ENCODE measurements around the gene ASPG. TPM values are rescaled to one million over a fixed set of nuclear protein-coding genes. Genes with fewer than 3 reads are reported as not detected.

Gene ASPG
- total RNA-seq, 1 experiment from 2014 or later = not detected

- no peak for DNase-seq (ENCODE audit: low spot score)
Measured at GRCh38 chr14:104116288-104116755, 30.8 kb downstream of the ASPG start.

- DNase-seq (ENCODE audit: low spot score) = no peak
Measured at GRCh38 chr14:104116756-104117340, 31.3 kb downstream of the ASPG start.

GRCh38 chr14:104117341-104118005 is 32.0 kb downstream of the ASPG start:
- no peak for DNase-seq (ENCODE audit: low spot score)

DNA sequence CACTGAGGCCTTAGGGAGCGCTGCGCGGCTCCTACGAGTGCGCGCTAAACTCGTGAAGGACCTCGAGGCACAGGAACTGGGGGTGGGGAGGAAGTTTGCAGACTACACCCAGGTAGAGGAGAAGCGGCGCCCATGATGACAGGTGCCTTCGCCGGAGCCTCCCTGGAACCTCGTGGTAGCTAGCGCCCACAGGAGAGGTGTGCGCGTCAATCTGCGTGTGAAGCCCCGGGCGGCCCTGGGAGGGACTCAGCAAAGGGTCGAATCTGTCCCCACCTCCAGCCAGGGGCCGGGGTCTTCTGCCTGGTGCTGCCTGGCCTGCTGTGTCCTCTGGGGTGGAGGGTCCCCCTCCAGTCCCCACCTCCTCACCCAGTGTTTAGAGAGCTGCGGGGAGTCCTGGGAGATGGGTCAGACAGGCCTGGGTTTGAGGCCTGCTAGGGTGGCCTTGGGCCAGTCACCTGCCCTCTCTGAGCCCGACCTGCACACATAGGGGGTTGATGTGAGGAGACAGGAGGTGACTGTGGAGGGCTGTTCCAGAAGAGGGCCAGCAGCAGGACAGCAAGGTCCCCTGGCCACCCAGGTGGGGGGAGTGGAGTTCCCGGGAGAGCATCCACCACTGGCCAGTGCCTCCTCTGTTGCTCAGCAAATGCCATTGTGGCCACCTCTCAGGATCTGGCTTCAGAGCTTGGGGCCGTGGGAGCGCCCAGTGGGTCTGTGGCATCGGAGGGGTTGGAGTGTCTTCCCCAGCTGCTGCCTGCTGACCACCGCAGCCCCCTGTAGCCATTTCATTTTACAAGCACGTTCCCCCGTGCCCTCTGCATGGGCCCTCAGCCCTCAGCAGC is 32.7 kb downstream of the ASPG start:
- no peak for DNase-seq (ENCODE audit: low spot score)

GRCh38 chr14:104119119-104119487 is 33.6 kb downstream of the ASPG start:
- no peak for DNase-seq (ENCODE audit: low spot score)

GRCh38 chr14:104119488-104120251 is 34.2 kb downstream of the ASPG start:
- DNase-seq (ENCODE audit: low spot score) = no peak

DNA sequence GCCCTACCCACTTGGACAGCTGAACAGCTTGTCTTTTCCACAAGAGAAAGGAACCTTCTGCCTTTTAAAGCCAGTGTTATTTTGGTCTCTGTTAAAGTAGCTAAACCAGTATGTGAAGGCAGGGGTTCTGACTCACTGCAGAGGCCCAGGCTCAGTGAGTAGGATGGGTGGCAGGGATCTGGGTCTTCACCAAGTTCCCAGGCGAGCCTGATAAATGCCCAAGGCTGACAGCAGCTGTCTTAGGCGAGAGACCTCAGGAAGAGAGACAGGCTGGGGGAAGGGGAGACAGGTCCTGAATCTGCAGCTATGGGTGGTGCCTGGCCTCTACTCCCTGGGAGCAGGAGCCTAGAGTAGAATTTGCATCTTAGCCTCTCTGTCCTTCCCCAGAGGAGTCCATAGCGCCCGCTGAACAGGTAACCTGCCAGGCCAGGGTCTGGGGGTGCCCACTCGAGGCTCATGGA is 34.8 kb downstream of the ASPG start:
- no peak for DNase-seq (ENCODE audit: low spot score)

GRCh38 chr14:104121142-104121541 is 35.6 kb downstream of the ASPG start:
- no peak for DNase-seq (ENCODE audit: low spot score)

GRCh38 chr14:104123879-104124278 is 38.4 kb downstream of the ASPG start:
- no peak for DNase-seq (ENCODE audit: low spot score)

DNA sequence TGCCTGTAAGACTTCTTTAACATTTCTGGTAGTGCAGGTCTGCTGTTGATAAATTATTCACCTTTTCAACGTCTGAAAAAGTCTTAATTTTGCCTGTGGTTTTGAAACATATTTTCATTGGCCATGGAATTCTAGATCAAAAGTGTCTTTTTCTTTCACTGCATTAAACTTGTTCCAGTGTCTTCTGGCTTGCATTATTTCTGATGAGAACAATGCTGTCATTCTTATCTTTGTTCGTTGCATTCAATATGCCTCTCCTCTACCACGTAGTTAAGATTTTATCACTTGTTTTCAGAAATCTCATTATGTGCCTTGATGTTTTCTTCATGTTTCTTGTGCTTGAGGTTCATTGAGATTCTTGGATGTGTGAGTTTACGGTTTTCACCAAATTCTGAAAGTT is 39.5 kb downstream of the ASPG start:
- no peak for DNase-seq (ENCODE audit: low spot score)

GRCh38 chr14:104126753-104127152 is 41.3 kb downstream of the ASPG start:
- no peak for DNase-seq (ENCODE audit: low spot score)

DNA sequence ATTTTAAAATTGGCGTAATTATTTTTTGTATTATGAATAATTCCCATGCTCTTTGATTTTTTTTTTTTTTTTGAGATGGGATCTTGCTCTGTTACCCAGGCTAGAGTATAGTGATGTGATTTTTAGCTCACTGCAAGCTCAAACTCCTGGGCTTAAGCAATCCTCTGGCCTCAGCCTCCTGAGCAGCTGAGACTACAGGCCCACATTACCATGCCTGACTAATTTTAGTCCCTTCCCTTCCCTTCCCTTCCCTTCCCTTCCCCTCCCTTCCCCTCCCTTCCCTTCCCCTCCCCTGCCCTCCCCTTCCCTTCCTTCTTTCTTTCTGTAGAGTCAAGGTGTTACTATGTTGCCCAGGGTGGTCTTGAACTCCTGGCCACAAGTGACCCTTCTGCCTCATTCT is 43.5 kb downstream of the ASPG start:
- no peak for DNase-seq (ENCODE audit: low spot score)

GRCh38 chr14:104129556-104129955 is 44.1 kb downstream of the ASPG start:
- no peak for DNase-seq (ENCODE audit: low spot score)

DNA sequence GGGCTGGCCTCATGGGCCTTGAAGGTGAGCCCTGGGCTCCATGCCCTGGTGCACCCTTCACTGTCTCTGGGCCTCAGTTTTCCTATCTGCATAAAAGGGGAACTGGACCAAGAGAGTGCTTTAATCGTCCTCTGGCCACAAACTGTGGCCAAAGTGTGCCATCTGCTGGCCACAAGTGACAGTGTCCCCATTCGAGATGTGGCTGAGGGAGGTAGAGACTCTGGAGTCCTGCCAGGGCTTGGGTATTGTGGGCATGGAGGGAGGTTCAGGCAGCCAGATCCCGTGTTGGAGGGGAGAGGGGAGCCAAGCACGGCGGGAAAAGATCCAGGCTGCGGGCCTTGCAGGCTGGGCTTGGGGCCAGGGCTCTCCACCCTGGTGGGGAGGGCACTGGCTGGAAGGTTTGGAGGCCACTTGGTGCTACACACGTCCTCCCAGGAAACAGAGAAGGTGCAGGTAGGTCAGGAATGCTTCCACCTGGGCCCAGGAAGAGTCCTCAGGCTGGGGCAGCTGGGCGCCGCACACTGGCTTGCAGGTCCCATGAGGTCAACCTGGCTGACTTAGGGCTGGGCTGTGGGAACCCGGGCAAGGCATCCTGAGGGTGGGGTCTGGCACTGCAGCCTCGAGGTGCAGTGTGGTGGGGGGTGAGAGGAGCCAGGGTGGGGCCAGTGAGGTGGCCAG is 45.6 kb downstream of the ASPG start:
- DNase-seq (ENCODE audit: low spot score) = peak; percentile 33

- no peak for DNase-seq (ENCODE audit: low spot score)
Measured at GRCh38 chr14:104131968-104132732, 46.6 kb downstream of the ASPG start.

GRCh38 chr14:104132981-104133380 is 47.5 kb downstream of the ASPG start:
- DNase-seq (ENCODE audit: low spot score) = no peak

- DNase-seq (ENCODE audit: low spot score) = no peak
Measured at GRCh38 chr14:104133496-104133895, 48.0 kb downstream of the ASPG start.

DNA sequence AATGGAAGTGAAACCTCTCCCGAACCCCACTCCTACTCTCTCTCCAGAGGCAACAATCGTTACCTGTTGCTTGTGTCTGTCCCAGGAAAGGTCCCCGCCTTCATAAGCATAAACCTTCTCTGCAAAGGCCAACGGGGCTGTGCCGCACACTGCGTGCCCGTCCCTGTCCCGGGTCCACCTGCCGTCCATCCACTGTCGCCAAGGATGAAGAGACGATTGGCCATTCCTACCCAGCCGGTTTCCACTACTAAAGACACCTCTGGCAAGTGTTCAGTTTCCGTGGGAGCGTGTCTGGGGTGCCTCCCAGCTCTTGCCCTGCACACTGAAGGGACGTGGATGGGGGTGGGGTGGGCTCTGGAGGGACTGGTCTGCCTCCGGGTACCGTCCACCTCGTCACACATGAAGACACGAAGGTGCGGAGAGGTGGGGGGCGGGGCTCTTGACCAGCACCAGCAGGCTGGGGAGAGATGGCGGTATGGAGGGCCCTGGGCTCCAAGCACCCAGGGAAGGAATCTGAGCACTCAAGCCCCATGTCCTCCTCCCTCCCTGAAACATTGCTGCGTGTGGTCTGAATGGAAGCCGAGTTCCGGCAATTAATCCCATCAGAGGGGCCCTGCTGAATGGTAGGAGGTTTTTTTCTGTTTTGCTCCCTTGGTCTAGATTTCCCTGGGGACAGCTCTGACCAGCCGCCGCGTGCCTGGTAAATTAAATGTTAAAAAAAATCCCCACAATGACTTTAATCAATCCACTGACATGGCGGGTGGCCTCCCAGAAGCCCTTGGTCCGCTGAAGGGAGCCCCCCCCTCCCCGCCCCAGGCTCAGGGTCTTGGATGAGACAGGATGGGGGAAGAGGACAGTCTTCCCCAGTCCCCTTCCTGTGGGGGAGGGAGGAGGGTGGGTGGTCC is 48.8 kb downstream of the ASPG start:
- DNase-seq (ENCODE audit: low spot score) = no peak

GRCh38 chr14:104135121-104135903 is 49.8 kb downstream of the ASPG start:
- DNase-seq (ENCODE audit: low spot score) = peak; percentile 44
